ENCODE data around the gene DNASE1L1.

Gene DNASE1L1

GRCh38 chrX:154371017-154371788, 37.9 kb downstream of the DNASE1L1 start:
- DNase-seq, result peak; percentile 95 to 97
- Histone ChIP-seq H3K36me3 (peaks cover 35 to 47% (median 36%) of the 10 kb centered on the region in 3 donors), H3K4me1 (peaks cover 0 to 41% (median 23%) of the 10 kb centered on the region in 4 donors), H3K27me3 (no peaks in the 10 kb centered on the region), H3K27ac (peak overlapping the region; percentile 96 to 98), H3K9me3 (no peaks in the 10 kb centered on the region), H3K4me3 (peak overlapping the region; percentile 78 to 85)
- TF ChIP-seq CTCF (IDR thresholded peaks at IDR 0.05), result no peak
- intact Hi-C loops (cut with DNase I; ENCODE audit: low total_unique reads), result no loop called here

- Histone ChIP-seq H3K36me3 (peaks cover 43 to 54% (median 44%) of the 10 kb centered on the region in 3 donors), H3K4me1 (peaks cover 0 to 47% (median 28%) of the 10 kb centered on the region in 4 donors), H3K9me3 (no peaks in the 10 kb centered on the region), H3K27me3 (no peaks in the 10 kb centered on the region), H3K4me3 (peak overlapping the region; percentile 78 to 85), H3K27ac (peak overlapping the region; percentile 96 to 98)
- intact Hi-C loops (cut with DNase I; ENCODE audit: low total_unique reads), result no loop called here
- no peak for TF ChIP-seq CTCF (IDR thresholded peaks at IDR 0.05)
- no peak for DNase-seq
Observed at GRCh38 chrX:154370300-154371016, 38.6 kb downstream of the DNASE1L1 start.

- H3K36me3 ChIP-seq, result peaks cover 51 to 62% (median 52%) of the 10 kb centered on the region in 3 donors
- peaks cover 0 to 51% (median 33%) of the 10 kb centered on the region in 4 donors for H3K4me1 ChIP-seq
- no peak for TF ChIP-seq CTCF (IDR thresholded peaks at IDR 0.05)
- intact Hi-C loops (cut with DNase I; ENCODE audit: low total_unique reads), result no loop called here
- H3K27me3 ChIP-seq, result no peaks in the 10 kb centered on the region
- H3K4me3 ChIP-seq, result peak overlapping the region; percentile 78 to 85
- peak; percentile 81 to 93 for DNase-seq
- no peaks in the 10 kb centered on the region for H3K9me3 ChIP-seq
- peak overlapping the region; percentile 96 to 98 for H3K27ac ChIP-seq
Observed at GRCh38 chrX:154369449-154370299, 39.4 kb downstream of the DNASE1L1 start.

GRCh38 chrX:154368630-154369448, 40.2 kb downstream of the DNASE1L1 start:
- Histone ChIP-seq H3K27me3 (no peaks in the 10 kb centered on the region), H3K36me3 (peaks cover 59 to 67% (median 60%) of the 10 kb centered on the region in 3 donors), H3K4me1 (peaks cover 0 to 50% (median 37%) of the 10 kb centered on the region in 4 donors), H3K9me3 (no peaks in the 10 kb centered on the region), H3K4me3 (peak overlapping the region; percentile 78 to 85), H3K27ac (peak overlapping the region; percentile 96 to 98)
- peak; percentile 81 to 84 for DNase-seq
- TF ChIP-seq CTCF (IDR thresholded peaks at IDR 0.05), result no peak
- intact Hi-C loops (cut with DNase I; ENCODE audit: low total_unique reads), result no loop called here

Measured in tibial artery (tissue), 4 donors.